HUES64 (cell line): ENCODE data around the gene MAP4.
A peak's percentile ranks its signal among the peaks of the same experiment; 100 is the strongest.

Experiments used
- H3K27ac ChIP-seq: 2 replicates; pipeline ENCODE4 v1.7.0; 2013; ENCODE audit warnings: low read depth, low read length, inconsistent platforms
- H3K27me3 ChIP-seq: 2 replicates; pipeline ENCODE4 v1.6.1; 2013; ENCODE audit warnings: mild to moderate bottlenecking, low read length; ENCODE audit not compliant: insufficient read depth
- H3K36me3 ChIP-seq: 2 replicates; pipeline ENCODE4 v1.6.1; 2013; ENCODE audit warnings: mild to moderate bottlenecking, low read length; ENCODE audit not compliant: insufficient read depth
- H3K4me1 ChIP-seq: 2 replicates; pipeline ENCODE4 v1.6.1; 2013; ENCODE audit warnings: mild to moderate bottlenecking, low read length, moderate library complexity; ENCODE audit not compliant: insufficient read depth
- H3K4me3 ChIP-seq: 2 replicates; pipeline ENCODE4 v1.5.1; 2013; ENCODE audit warnings: mild to moderate bottlenecking, low read length, moderate library complexity
- H3K9ac ChIP-seq: 2 replicates; pipeline ENCODE4 v1.6.1; 2013; ENCODE audit warnings: mild to moderate bottlenecking, low read depth, low read length
- H3K9me3 ChIP-seq: 2 replicates; pipeline ENCODE4 v1.6.1; 2013; ENCODE audit warnings: low read depth, low read length; ENCODE audit not compliant: insufficient read depth
- WGBS: fragments of 150-250, 120-280 bp; methylation state at CpG from one replicate; pipeline ENCODE4 v1.1.7; 2013; ENCODE audit warnings: missing lambda C conversion rate; 5-methylcytosine and 5-hydroxymethylcytosine counted together

The MAP4 gene

DNA sequence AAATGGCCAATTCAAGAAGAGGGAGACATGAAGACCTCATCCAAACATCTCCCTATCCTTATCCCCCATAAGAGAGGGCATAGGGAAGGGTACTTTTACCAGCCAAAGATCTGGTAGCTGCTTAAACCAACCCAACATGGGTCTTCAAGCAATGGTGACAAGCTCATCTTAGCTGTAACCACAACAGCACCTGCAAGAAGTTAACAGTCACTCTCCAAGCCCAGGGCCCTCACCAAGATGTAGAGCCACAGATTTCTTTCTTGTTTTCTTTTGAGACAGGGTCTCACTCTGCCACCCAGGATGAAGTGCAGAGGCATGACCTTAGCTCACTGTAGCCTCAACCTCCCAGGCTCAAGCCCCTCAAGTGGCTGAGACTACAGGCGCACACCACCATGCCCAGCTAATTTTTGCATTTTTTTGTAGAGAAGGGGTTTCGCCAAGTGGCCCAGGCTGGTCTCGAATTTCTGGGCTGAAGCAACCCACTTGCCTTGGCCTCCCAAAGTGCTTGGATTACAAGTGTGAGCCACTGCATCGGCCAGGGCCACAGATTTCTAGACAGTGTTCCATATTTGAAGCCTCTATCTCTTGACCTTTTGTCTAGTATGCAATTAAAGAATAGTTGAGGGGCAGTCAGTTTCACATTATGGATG is 156.1 kb downstream of the MAP4 start:
- 95% methylated on average over 4 of the region's 4 CpGs for WGBS
- no peaks in the 10 kb centered on the region for H3K4me1 ChIP-seq
- peaks cover 54% of the 10 kb centered on the region for H3K36me3 ChIP-seq
- no peak overlapping the region for H3K27ac ChIP-seq
- H3K9me3 ChIP-seq: no peaks in the 10 kb centered on the region
- no peaks in the 10 kb centered on the region for H3K27me3 ChIP-seq
- H3K9ac ChIP-seq: no peak overlapping the region
- H3K4me3 ChIP-seq: no peak overlapping the region

DNA sequence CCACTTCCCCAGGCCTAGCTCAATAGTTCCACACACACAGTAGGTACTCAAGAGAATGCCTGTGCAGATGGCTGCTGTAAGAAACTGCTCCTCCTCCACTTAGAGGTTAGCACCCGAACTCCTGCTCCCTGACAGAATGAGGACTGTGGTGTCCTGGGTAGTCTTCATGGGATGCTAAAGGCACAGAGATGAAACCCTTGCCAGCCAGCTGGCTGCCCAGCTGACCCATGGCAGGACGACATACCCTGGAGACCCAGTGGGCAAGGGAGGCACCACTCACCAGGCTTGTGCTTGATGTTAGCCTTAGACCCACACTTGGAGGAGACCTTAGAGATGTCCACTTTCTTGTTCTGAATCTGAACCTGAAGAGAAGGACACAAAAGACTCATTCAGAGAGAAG is 159.1 kb downstream of the MAP4 start:
- WGBS: 90% methylated on average over 2 of the region's 2 CpGs
- Histone ChIP-seq H3K9ac (no peak overlapping the region), H3K4me3 (no peak overlapping the region), H3K4me1 (no peaks in the 10 kb centered on the region), H3K9me3 (no peaks in the 10 kb centered on the region), H3K27ac (no peak overlapping the region), H3K36me3 (peaks cover 65% of the 10 kb centered on the region), H3K27me3 (no peaks in the 10 kb centered on the region)

DNA sequence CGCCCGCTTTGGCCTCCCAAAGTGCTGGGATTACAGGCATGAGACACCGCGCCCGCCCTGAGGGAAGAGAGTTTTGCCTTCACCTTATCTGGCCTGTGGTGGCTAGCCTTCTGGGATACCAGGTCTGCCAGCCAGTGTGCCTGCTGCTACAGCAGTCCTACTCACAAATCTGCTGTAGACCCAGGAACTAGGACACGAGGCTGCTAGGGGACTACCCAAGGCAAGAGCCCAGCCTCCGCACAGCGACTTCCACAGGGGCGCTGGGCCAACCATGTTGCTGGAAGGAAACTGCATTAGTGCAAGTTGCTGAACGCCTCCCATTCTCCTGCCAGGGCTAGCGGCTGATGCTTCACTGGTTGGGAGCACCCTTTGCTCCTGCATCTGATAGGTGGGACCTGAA is 159.5 kb downstream of the MAP4 start:
- 94% methylated on average over 11 of the region's 11 CpGs for WGBS
- no peak overlapping the region for H3K27ac ChIP-seq
- H3K4me3 ChIP-seq: no peak overlapping the region
- H3K36me3 ChIP-seq: peaks cover 70% of the 10 kb centered on the region
- H3K9me3 ChIP-seq: no peaks in the 10 kb centered on the region
- H3K4me1 ChIP-seq: no peaks in the 10 kb centered on the region
- H3K9ac ChIP-seq: no peak overlapping the region
- H3K27me3 ChIP-seq: no peaks in the 10 kb centered on the region

DNA sequence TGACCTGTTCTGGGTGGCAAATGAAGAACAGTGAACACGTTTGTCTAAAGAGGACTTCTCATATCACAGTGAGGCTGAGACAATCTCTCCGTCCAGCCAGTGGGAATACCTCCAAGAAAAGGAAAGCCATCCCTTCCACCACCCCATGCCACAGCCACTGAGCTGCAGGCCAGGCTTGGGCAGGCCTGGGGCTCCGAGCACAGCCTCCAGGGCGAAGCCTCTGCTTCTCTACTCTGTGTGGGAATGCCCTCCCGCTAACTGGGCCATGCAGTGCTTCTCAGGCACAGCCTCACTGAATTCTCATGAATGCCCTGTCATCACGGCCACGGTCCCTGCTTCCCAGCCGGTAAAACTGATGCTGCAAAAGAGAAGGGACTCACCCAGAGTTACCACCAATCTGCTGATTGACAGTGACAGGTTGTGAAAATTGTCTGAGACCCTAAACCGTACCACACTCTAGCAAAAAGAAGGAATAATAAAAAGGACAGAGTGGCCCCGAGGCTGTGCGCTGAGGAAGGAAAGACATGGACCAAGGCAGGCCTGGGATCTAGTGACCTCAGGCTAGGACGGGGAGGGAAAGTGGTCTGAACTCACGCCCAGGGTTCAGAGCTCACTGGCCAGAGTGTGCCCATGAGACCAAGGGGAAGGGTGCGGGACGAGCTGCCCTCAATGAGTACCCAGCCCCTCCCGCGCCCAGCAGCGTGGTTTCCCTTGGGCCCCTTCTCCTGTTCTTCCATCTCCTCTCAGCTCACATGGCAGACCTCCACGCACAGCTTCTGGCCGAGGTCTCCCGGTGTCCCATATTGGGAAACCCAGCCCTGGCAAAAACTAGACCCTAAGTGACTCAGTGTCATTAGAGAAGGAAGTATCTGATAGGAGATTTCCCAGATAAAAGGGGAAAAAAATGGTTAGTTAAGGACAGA is 160.5 kb downstream of the MAP4 start:
- peaks cover 80% of the 10 kb centered on the region for H3K36me3 ChIP-seq

DNA sequence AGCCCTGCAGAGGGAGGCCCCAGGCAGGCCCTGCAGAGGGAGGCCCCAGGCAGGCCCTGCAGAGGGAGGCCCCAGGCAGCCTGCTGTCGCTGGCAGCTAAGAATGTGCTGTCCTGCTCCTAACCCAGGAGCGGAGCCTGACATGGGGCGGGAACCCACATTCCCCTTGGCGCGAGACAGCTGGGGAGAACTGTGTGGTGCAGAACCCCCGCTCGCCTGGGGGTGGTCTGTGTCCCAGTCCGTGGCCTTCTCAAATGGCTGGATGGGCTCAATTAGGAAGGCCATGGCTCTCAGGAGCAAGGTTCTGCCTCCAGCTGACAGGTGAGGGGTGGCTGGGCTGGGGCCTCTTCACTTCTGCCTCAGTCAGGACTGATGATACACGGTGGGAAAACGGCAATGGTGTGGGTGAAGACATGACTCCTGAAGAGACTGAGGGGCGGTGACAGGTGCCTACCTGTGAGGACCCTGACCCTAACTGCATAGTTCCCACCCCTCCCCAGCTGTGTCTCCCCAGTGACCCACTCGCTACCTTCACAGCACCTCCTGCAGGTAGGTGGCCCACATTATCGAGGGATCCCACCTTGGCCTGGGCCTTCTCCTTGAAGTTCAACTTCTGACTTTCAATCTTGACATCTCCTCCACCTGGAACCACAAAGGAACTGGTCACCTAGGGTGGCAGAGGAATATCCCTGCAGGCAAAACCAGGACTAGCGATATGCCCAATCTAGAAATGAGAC is 161.3 kb downstream of the MAP4 start:
- Histone ChIP-seq H3K36me3 (peaks cover 82% of the 10 kb centered on the region), H3K9ac (no peak overlapping the region), H3K4me1 (no peaks in the 10 kb centered on the region), H3K27ac (no peak overlapping the region), H3K27me3 (no peaks in the 10 kb centered on the region), H3K9me3 (no peaks in the 10 kb centered on the region), H3K4me3 (no peak overlapping the region)
- 91% methylated on average over 14 of the region's 14 CpGs for WGBS

More for the DNA sequence above, 160.5 kb downstream of the MAP4 start:
- 94% methylated on average over 21 of the region's 21 CpGs for WGBS
- Histone ChIP-seq H3K9ac (no peak overlapping the region), H3K27ac (no peak overlapping the region), H3K27me3 (no peaks in the 10 kb centered on the region), H3K9me3 (no peaks in the 10 kb centered on the region), H3K4me1 (no peaks in the 10 kb centered on the region), H3K4me3 (no peak overlapping the region)

DNA sequence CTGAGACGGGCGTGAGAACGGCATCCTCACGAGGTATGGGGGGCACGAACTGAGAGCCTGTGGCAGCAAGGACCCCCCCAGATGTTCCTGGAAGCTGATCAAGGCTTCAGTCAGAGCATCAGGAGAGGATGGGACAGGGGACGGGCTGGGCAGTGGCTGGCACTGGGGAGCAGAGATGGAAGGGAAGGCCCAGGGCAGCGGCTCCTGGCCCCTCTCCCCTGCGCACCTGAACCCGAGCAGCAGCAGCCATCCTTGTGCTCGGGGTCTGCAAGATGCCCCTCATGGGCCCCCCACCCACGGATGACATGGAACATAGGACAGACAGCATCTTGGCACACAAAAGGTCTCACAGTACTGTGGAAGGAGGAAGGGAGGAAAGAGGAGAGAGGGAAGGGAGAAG is 161.9 kb downstream of the MAP4 start:
- WGBS: 92% methylated on average over 11 of the region's 11 CpGs
- no peaks in the 10 kb centered on the region for H3K9me3 ChIP-seq
- H3K4me1 ChIP-seq: no peaks in the 10 kb centered on the region
- no peak overlapping the region for H3K9ac ChIP-seq
- H3K36me3 ChIP-seq: peaks cover 82% of the 10 kb centered on the region
- no peak overlapping the region for H3K4me3 ChIP-seq
- H3K27ac ChIP-seq: no peak overlapping the region
- no peaks in the 10 kb centered on the region for H3K27me3 ChIP-seq

DNA sequence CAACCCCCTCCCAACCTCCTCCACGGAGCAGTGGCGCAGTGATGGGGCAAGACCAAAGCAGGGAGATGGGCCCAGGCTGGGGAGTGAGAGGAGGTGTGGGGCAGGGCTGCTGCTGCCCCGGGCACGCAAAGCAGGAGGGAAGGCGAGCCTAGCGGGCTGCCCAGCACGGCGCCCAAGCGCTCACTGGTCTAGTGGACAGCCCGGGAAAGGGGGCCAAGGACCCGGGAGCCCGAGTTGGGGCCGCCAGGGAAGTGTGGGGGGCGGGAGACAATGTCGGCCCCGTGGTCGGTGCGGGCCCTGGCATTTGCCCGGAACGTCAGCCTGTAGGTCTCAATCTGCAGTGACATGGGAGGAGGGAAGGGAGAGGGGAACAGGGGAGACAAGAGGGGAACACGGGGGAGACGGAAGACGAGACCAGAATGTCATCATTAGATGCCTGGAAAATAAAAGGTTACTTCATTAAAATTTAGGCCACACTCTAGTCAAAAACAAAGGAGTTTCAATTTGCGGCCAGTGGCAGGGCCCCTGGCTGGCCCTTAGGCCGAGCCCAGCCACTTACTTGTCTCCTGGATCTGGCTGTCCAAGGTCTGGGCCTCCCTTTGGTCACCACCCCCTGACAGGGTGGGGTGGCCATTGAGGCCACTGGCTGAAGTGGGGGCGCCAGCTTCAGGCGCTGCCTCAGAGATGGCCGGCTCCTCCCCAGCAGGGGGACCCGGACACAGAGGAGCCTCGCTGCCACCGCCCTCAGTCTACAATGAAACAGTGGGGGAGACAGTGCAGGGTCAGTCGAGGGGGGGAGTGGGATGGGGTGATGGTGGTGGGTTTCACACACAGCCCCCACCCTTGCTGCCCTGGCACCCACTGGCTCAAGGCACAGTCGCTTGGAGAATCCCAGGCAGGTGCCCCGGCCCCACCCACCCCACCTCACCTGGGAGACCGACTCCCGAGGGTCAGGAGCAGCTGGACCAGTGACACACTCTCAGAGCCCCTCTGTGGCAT is 163.3 kb downstream of the MAP4 start:
- H3K36me3 ChIP-seq: peaks cover 91% of the 10 kb centered on the region
- 93% methylated on average over 35 of the region's 36 CpGs for WGBS
- H3K9me3 ChIP-seq: no peaks in the 10 kb centered on the region
- no peaks in the 10 kb centered on the region for H3K4me1 ChIP-seq
- no peaks in the 10 kb centered on the region for H3K27me3 ChIP-seq
- no peak overlapping the region for H3K27ac ChIP-seq
- no peak overlapping the region for H3K9ac ChIP-seq
- H3K4me3 ChIP-seq: no peak overlapping the region

DNA sequence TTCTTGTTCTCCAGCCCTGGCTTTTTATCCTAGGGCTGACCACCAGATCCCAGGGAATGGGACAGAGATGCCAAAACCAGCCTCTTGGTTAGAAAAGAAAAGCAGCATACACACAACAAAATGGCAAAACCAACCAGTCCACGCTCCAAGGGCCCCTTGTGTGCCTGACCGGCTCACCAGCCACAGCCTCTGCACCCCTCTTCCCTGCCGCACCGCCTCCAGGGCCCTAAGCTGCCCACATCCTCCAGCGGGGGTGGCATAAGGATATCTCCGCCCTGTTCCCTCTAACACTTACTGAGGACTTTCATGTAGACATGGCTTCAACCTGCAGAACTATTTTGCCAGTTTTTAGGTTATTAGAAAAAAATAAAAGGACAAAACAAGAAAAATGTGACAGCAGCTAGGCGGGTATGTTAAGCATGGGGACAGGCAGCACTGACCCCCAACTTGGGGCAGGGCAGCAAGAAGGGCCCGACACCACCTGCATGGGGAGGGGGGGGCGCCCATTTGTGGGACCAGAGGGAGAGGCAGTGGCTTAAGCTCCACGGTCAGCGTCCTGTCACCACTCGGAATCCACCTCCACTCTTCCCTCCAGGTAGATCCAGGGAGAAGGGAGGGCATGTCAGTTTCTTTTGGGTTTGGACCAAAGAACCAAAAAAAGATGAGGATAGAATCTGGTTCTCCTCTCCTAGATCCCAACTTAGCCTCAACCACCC is 164.2 kb downstream of the MAP4 start:
- peaks cover 94% of the 10 kb centered on the region for H3K36me3 ChIP-seq
- 92% methylated on average over 8 of the region's 12 CpGs for WGBS
- no peak overlapping the region for H3K4me3 ChIP-seq

DNA sequence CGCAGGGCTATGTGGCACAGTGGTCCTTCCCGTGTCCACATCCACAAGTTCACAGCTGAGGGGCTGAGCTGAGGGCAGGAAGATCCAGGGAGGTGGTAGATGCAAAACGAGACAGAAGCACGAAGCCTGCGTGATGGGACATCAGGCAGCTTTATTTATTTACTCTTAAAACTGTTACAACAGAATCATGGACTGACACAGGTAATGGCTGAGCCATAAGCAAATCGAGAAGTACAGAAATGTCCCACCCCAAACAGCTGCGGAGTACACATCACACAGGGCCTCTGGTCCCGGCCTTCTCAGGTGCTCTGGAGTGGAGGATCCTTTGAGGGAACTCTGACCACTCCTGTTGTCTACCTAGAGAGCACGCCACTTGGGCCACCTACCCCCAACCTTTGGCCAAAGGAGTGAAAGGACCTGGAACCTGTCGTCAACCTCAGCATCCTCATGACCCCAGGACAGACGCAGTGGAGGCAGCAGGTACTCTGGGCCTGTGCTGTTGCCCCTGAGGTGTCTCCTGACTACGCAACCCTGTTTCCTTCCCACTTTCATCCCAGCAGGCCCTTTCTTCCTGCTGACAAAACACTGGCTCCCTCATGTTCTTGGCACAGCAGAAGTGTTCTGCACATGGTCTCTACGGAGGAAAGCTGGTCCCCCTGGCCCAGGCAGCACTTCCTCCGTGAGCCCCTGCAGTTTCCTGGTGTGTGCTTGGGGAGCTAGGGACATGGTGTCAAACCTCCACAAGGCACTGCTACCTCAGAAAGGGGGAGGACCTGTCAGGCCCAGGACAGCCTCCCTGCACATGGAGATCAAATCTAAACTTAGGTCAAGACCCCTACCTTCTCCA is 165.4 kb downstream of the MAP4 start:
- H3K9me3 ChIP-seq: no peaks in the 10 kb centered on the region
- no peak overlapping the region for H3K9ac ChIP-seq
- no peaks in the 10 kb centered on the region for H3K27me3 ChIP-seq
- 92% methylated on average over 14 of the region's 14 CpGs for WGBS
- H3K27ac ChIP-seq: 0 out of 2 replicates have a peak overlapping the region, but pooled peaks have one; percentile 5
- H3K36me3 ChIP-seq: peaks cover 95% of the 10 kb centered on the region
- H3K4me1 ChIP-seq: no peaks in the 10 kb centered on the region
- no peak overlapping the region for H3K4me3 ChIP-seq

More for the DNA sequence above, 164.2 kb downstream of the MAP4 start:
- Histone ChIP-seq H3K4me1 (no peaks in the 10 kb centered on the region), H3K27me3 (no peaks in the 10 kb centered on the region), H3K9ac (no peak overlapping the region), H3K9me3 (no peaks in the 10 kb centered on the region), H3K27ac (no peak overlapping the region)
